Tibial nerve (tissue), 4 donors: ENCODE measurements around the gene CLCNKA. TPM values are rescaled to one million over a fixed set of nuclear protein-coding genes. Genes with fewer than 3 reads are reported as not detected.

ENCODE experiments used
- DNase-seq, 2 donors: peaks; one replicate each; pipeline ENCODE4 v3.0.0-alpha.2; 2019; ENCODE audit warnings: low spot score in 2 of 2
- H3K27ac ChIP-seq, 4 donors: fragments of 200-600 bp; sonication (generic) in 3 of 4; one replicate each; pipeline ENCODE4 v1.5.1; 2017 to 2019; ENCODE audit warnings: mild to moderate bottlenecking in 1 of 4
- H3K27me3 ChIP-seq, 2 donors: fragments of 200-600 bp; sonication (generic) in 1 of 2; one replicate each; pipeline versions ENCODE4 v1.5.1 to v1.6.0; 2017 to 2019
- H3K36me3 ChIP-seq, 3 donors: fragments of 200-600 bp; sonication (generic); one replicate each; pipeline ENCODE4 v1.5.1; 2018 to 2019
- H3K4me1 ChIP-seq, 4 donors: fragments of 200-600 bp; sonication (generic) in 3 of 4; one replicate each; pipeline ENCODE4 v1.5.1; 2017 to 2019
- H3K4me3 ChIP-seq, 4 donors: fragments of 200-600 bp; sonication (generic) in 3 of 4; one replicate each; pipeline ENCODE4 v1.5.1; 2017 to 2019; ENCODE audit warnings: mild to moderate bottlenecking in 1 of 4, moderate library complexity in 1 of 4
- H3K9me3 ChIP-seq, 4 donors: fragments of 200-600 bp; sonication (generic) in 3 of 4; one replicate each; pipeline ENCODE4 v1.5.1; 2017 to 2019
- CTCF ChIP-seq, 5 experiments: fragments of 200-600 bp in 3 of 5; fragments of 450-650 bp in 2 of 5; sonication (generic) in 3 of 5; IDR thresholded peaks; one replicate each; pipeline ENCODE4 v1.5.1; 2016 to 2019; ENCODE audit warnings: antibody characterized with exemption in 5 of 5, mild to moderate bottlenecking in 3 of 5, moderate library complexity in 2 of 5
- EP300 ChIP-seq, 2 donors: sonication (generic); formaldehyde crosslinking; IDR thresholded peaks; one replicate each; pipeline ENCODE4 v1.6.1; 2017; ENCODE audit warnings: antibody characterized with exemption in 2 of 2, mild to moderate bottlenecking in 1 of 2
- POLR2A ChIP-seq, 2 donors: fragments of 450-650 bp; IDR thresholded peaks; one replicate each; pipeline ENCODE4 v1.6.1; 2017; ENCODE audit warnings: antibody characterized with exemption in 2 of 2, mild to moderate bottlenecking in 2 of 2, moderate library complexity in 2 of 2
- WGBS, 2 donors: methylation state at CpG; one replicate each; pipeline ENCODE4 v1.1.5; 2018; 5-methylcytosine and 5-hydroxymethylcytosine counted together
- total RNA-seq, 4 donors: library from RNA; depleted of rRNA; stranded (reverse); fragments of >200 nt; gene quantifications; one replicate each; pipeline ENCODE4 v1.1.0, GENCODE V29; 2016

The CLCNKA gene
- total RNA-seq = not detected

GRCh38 chr1:16021681-16022080, at the start of gene CLCNKA:
Gene CLCNKA, plus strand, starts transcription at chr1:16022036. Its CDS starts 584 bp downstream, at chr1:16022620.
- 55 to 60% methylated on average over 6 of the region's 6 CpGs for WGBS, 2 donors
- no peaks in the 10 kb centered on the region for H3K36me3 ChIP-seq
- DNase-seq = no peak
- H3K4me1 ChIP-seq = peaks cover 0 to 38% (median 17%) of the 10 kb centered on the region in 4 donors
- no peaks in the 10 kb centered on the region for H3K9me3 ChIP-seq
- peaks cover 0 to under 1% of the 10 kb centered on the region in 2 donors for H3K27me3 ChIP-seq
- TF ChIP-seq POLR2A (IDR thresholded peaks at IDR 0.05) = no peak
- no peak for TF ChIP-seq CTCF (IDR thresholded peaks at IDR 0.05)
- TF ChIP-seq EP300 (IDR thresholded peaks at IDR 0.05) = no peak
- no peak within 1 kb of the TSS for H3K27ac ChIP-seq
- H3K4me3 ChIP-seq = no peak within 1 kb of the TSS

- Histone ChIP-seq H3K9me3 (no peaks in the 10 kb centered on the region), H3K36me3 (peaks cover 0 to 50% (median 0%) of the 10 kb centered on the region in 3 donors), H3K4me3 (no peak overlapping the region), H3K27ac (no peak overlapping the region), H3K4me1 (peaks cover 0 to 43% (median 11%) of the 10 kb centered on the region in 4 donors), H3K27me3 (no peaks in the 10 kb centered on the region)
- DNase-seq = no peak
- TF ChIP-seq EP300 (IDR thresholded peaks at IDR 0.05) (no peak), POLR2A (IDR thresholded peaks at IDR 0.05) (no peak)
- WGBS, 2 donors = 100% methylated on average over 1 of the region's 1 CpG
Observed at GRCh38 chr1:15972409-15972808, 49.4 kb upstream of the CLCNKA start.

GRCh38 chr1:15973772-15974171, 48.1 kb upstream of the CLCNKA start:
- 93 to 97% methylated on average over 4 of the region's 4 CpGs for WGBS, 2 donors
- no peak for DNase-seq

GRCh38 chr1:15974855-15975254, 47.0 kb upstream of the CLCNKA start:
- Histone ChIP-seq H3K4me1 (peaks cover 0 to 31% (median 9%) of the 10 kb centered on the region in 4 donors), H3K27ac (peak overlapping the region in 2 of 4 donors; percentile 86)
- 48 to 56% methylated on average over 9 of the region's 9 CpGs for WGBS, 2 donors

More at GRCh38 chr1:15973772-15974171, 48.1 kb upstream of the CLCNKA start:
- TF ChIP-seq CTCF (IDR thresholded peaks at IDR 0.05) (no peak), EP300 (IDR thresholded peaks at IDR 0.05) (no peak), POLR2A (IDR thresholded peaks at IDR 0.05) (no peak)
- H3K4me3 ChIP-seq = no peak overlapping the region
- no peaks in the 10 kb centered on the region for H3K27me3 ChIP-seq
- peaks cover 0 to 42% (median 0%) of the 10 kb centered on the region in 3 donors for H3K36me3 ChIP-seq
- H3K27ac ChIP-seq = no peak overlapping the region
- H3K4me1 ChIP-seq = peaks cover 0 to 31% (median 9%) of the 10 kb centered on the region in 4 donors
- H3K9me3 ChIP-seq = no peaks in the 10 kb centered on the region

GRCh38 chr1:15975358-15975804, 46.5 kb upstream of the CLCNKA start:
- H3K36me3 ChIP-seq = peaks cover 0 to 27% (median 0%) of the 10 kb centered on the region in 3 donors
- peak overlapping the region; percentile 66 to 87 (median 82) for H3K4me3 ChIP-seq
- no peak for DNase-seq
- no peaks in the 10 kb centered on the region for H3K27me3 ChIP-seq
- TF ChIP-seq EP300 (IDR thresholded peaks at IDR 0.05) (no peak), POLR2A (IDR thresholded peaks at IDR 0.05) (no peak), CTCF (IDR thresholded peaks at IDR 0.05) (no peak)
- peak overlapping the region; percentile 63 to 86 (median 85) for H3K27ac ChIP-seq
- H3K4me1 ChIP-seq = peaks cover 0 to 31% (median 9%) of the 10 kb centered on the region in 4 donors
- WGBS, 2 donors = 1% methylated on average over 16 to 20 of the region's 47 CpGs
- no peaks in the 10 kb centered on the region for H3K9me3 ChIP-seq

More at GRCh38 chr1:15974855-15975254, 47.0 kb upstream of the CLCNKA start:
- peak overlapping the region in 3 of 4 donors; percentile 66 to 85 (median 79) for H3K4me3 ChIP-seq
- no peak for DNase-seq
- H3K27me3 ChIP-seq = no peaks in the 10 kb centered on the region
- peaks cover 0 to 32% (median 0%) of the 10 kb centered on the region in 3 donors for H3K36me3 ChIP-seq
- no peaks in the 10 kb centered on the region for H3K9me3 ChIP-seq
- TF ChIP-seq POLR2A (IDR thresholded peaks at IDR 0.05) = no peak
- TF ChIP-seq CTCF (IDR thresholded peaks at IDR 0.05) = no peak
- no peak for TF ChIP-seq EP300 (IDR thresholded peaks at IDR 0.05)
